HepG2 (cell line): ENCODE data around the gene TUBE1. TPM values are rescaled to one million over a fixed set of nuclear protein-coding genes. Genes with fewer than 3 reads are reported as not detected.

Source experiments
- AHDC1 ChIP-seq: sonication (generic); formaldehyde crosslinking; IDR thresholded peaks from 2 replicates; pipeline ENCODE4 v1.5.1; 2020; ENCODE audit warnings: mild to moderate bottlenecking, missing genetic modification reagents, borderline replicate concordance
- DDIT3 ChIP-seq: sonication (generic); formaldehyde crosslinking; IDR thresholded peaks from 2 replicates; pipeline ENCODE4 v1.4.0; 2020; ENCODE audit warnings: mild to moderate bottlenecking, missing genetic modification reagents
- FOXK1 ChIP-seq: sonication (generic); formaldehyde crosslinking; IDR thresholded peaks from 2 replicates; pipeline ENCODE4 v1.4.0; 2020; ENCODE audit warnings: low read depth, missing genetic modification reagents, borderline replicate concordance
- NFIB ChIP-seq: sonication (generic); formaldehyde crosslinking; IDR thresholded peaks from 2 replicates; pipeline ENCODE4 v1.9.0; 2021; ENCODE audit warnings: missing genetic modification reagents, mild to moderate bottlenecking, borderline replicate concordance
- NR0B2 ChIP-seq: sonication (generic); formaldehyde crosslinking; IDR thresholded peaks from 2 replicates; pipeline ENCODE4 v1.4.0; 2020; ENCODE audit warnings: mild to moderate bottlenecking, missing genetic modification reagents
- PRDM15 ChIP-seq: sonication (generic); formaldehyde crosslinking; IDR thresholded peaks from 2 replicates; pipeline ENCODE4 v1.4.0; 2020; ENCODE audit warnings: missing genetic modification reagents
- RAD21 ChIP-seq: fragments of 450-650 bp; formaldehyde crosslinking; IDR thresholded peaks from 2 replicates; pipeline ENCODE4 v1.5.0; 2020; ENCODE audit warnings: mild to moderate bottlenecking
- REXO4 ChIP-seq: sonication (generic); formaldehyde crosslinking; IDR thresholded peaks from 2 replicates; pipeline ENCODE4 v1.8.0; 2022; ENCODE audit warnings: missing genetic modification reagents, mild to moderate bottlenecking, borderline replicate concordance
- RORA ChIP-seq: sonication (generic); formaldehyde crosslinking; IDR thresholded peaks from 2 replicates; pipeline ENCODE4 v1.5.0; 2020; ENCODE audit warnings: mild to moderate bottlenecking, missing genetic modification reagents, moderate library complexity
- ZGPAT ChIP-seq: IDR thresholded peaks from 2 replicates; pipeline ENCODE4 v1.6.1; 2016; ENCODE audit warnings: mild to moderate bottlenecking
- ZMAT5 ChIP-seq: sonication (generic); formaldehyde crosslinking; IDR thresholded peaks from 2 replicates; pipeline ENCODE4 v1.5.0; 2020; ENCODE audit warnings: mild to moderate bottlenecking, low read depth, missing genetic modification reagents, borderline replicate concordance
- polyA plus RNA-seq, 8 experiments: library from polyadenylated mRNA; depleted of rRNA in 3 of 8; stranded (reverse) in 7 of 8; unstranded in 1 of 8; fragments of >200 nt; fragmentation: Illumina TruSeq in 4 of 8; extraction: Trizol in 4 of 8; gene quantifications; 2 replicates each; pipeline versions ENCODE4 v1.2.1 to v1.2.3, GENCODE V29; 2011 to 2016; ENCODE audit warnings: low read depth in 4 of 8, missing spikeins in 1 of 8, mixed read lengths in 1 of 8; ENCODE audit not compliant: insufficient read depth in 1 of 8
- total RNA-seq, 5 experiments: library from RNA; depleted of rRNA; stranded (reverse); fragments of >200 nt; fragmentation: Illumina TruSeq; extraction: Trizol; gene quantifications; 2 replicates each; pipeline ENCODE4 v1.2.3, GENCODE V29; 2016; ENCODE audit warnings: low read depth in 1 of 5

TUBE1 gene
- total and polyA plus RNA-seq, 2 of the 13 experiments (the other 11 are each of a cell fraction or from before 2014, with no cell fraction given) = 17.3 to 22.6 TPM

- TF ChIP-seq AHDC1 (no peak), DDIT3 (no peak), ZMAT5 (CRISPR knock-in tag) (no peak), NFIB (no peak), RAD21 (peak; percentile 46; the same call in 1 of the 2 replicates), PRDM15 (CRISPR knock-in tag) (peak; percentile 60; the same call in 1 of the 2 replicates), FOXK1 (CRISPR knock-in tag) (no peak), NR0B2 (CRISPR knock-in tag) (no peak), REXO4 (CRISPR knock-in tag) (no peak), RORA (CRISPR knock-in tag) (no peak), ZGPAT (CRISPR knock-in tag) (peak; percentile 57; the same call in 1 of the 2 replicates)
These were observed 58.0 kb downstream of the TUBE1 start (continued) for GRCh38 chr6:112029045-112029822.
